Kidney (tissue), 14 donors: Measurements from ENCODE around the gene SNRPD2. TPM values are rescaled to one million over a fixed set of nuclear protein-coding genes. Genes with fewer than 3 reads are reported as not detected.
"Not testable (repeated sequence)": the region's sequence is repeated elsewhere in the genome, so short reads cannot be mapped to it uniquely, and the experiment has no call there.

Experiments
- DNase-seq, 5 donors: peaks; one replicate each; pipeline ENCODE4 v3.0.0-alpha.2; 2013 to 2020
- FAIRE-seq: peaks from 2 replicates; lab custom pipeline; 2012; peaks lifted over from hg19 to GRCh38; lab: Jason Lieb, UNC
- H3K27ac ChIP-seq, 2 donors: one replicate each; pipeline ENCODE4 v1.7.0; 2013; ENCODE audit warnings: low read depth in 2 of 2, low read length in 2 of 2, inconsistent platforms in 1 of 2
- H3K27me3 ChIP-seq: one replicate; pipeline ENCODE4 v1.7.1; 2013; ENCODE audit warnings: low read length, inconsistent platforms; ENCODE audit not compliant: control insufficient read depth, insufficient read depth
- H3K36me3 ChIP-seq, 3 donors: one replicate each; pipeline versions ENCODE4 v1.7.0 to v1.7.1; 2013; ENCODE audit warnings: low read length in 3 of 3, control low read depth in 1 of 3, inconsistent platforms in 1 of 3; ENCODE audit not compliant: insufficient read depth in 3 of 3, control insufficient read depth in 2 of 3
- H3K4me1 ChIP-seq, 3 donors: one replicate each; pipeline versions ENCODE4 v1.7.0 to v1.7.1; 2013; ENCODE audit warnings: low read length in 3 of 3, inconsistent platforms in 1 of 3, low read depth in 1 of 3; ENCODE audit not compliant: control insufficient read depth in 2 of 3, insufficient read depth in 2 of 3
- H3K4me3 ChIP-seq, 3 donors: one replicate each; pipeline versions ENCODE4 v1.7.0 to v1.8.1; 2013; ENCODE audit warnings: low read length in 3 of 3, control low read depth in 1 of 3, inconsistent platforms in 1 of 3
- H3K9ac ChIP-seq, 3 donors: one replicate each; pipeline versions ENCODE4 v1.7.0 to v1.7.1; 2013; ENCODE audit warnings: low read length in 3 of 3, control low read depth in 1 of 3, inconsistent platforms in 1 of 3
- H3K9me3 ChIP-seq, 3 donors: one replicate each; pipeline versions ENCODE4 v1.7.0 to v1.7.1; 2013; ENCODE audit warnings: low read length in 3 of 3, control low read depth in 1 of 3, inconsistent platforms in 1 of 3; ENCODE audit not compliant: control insufficient read depth in 2 of 3, insufficient read depth in 1 of 3
- intact Hi-C: fragments of 100-400 bp; cut with DNase I; formaldehyde crosslinking; loops from one replicate; pipeline ENCODE4 v1.11.1; 2022
- polyA plus RNA-seq: library from polyadenylated mRNA; stranded (reverse); fragments of 350-450 nt; fragmentation: Illumina TruSeq; extraction: RNeasy Lipid Tissue Mini Kit (QIAGEN cat#74804); gene quantifications from one replicate; pipeline ENCODE4 v1.2.3, GENCODE V29; 2014; ENCODE audit warnings: low read depth, low replicate concordance; ENCODE audit not compliant: insufficient read depth
- total RNA-seq: library from RNA; stranded (reverse); fragmentation: NEBNext Ultra II Directional; extraction: Animal tissue kit (Norgen Biotek cat#: 25700); gene quantifications from one replicate; pipeline ENCODE4 v1.2.1, GENCODE V29; 2021
- TF ChIP-seq, protein P1 (sequence below): IDR thresholded peaks from 3 replicates; pipeline ENCODE4 v1.5.1; 2012; ENCODE audit warnings: mild to moderate bottlenecking, moderate library complexity, borderline replicate concordance; ENCODE audit not compliant: insufficient read depth; ENCODE audit errors: extremely low read depth
- donor health status: control.
- donor health status: control.
- donor health status: control.
- donor health status: control.
- donor health status: control.
- donor health status: DM: yes; HTN: yes; CAD: no.
- donor health status: Normal renal cell carcinoma (clear cell type).

The SNRPD2 gene
- total and polyA plus RNA-seq, 2 donors from 2014 or later, result 252 to 358 TPM

DNA sequence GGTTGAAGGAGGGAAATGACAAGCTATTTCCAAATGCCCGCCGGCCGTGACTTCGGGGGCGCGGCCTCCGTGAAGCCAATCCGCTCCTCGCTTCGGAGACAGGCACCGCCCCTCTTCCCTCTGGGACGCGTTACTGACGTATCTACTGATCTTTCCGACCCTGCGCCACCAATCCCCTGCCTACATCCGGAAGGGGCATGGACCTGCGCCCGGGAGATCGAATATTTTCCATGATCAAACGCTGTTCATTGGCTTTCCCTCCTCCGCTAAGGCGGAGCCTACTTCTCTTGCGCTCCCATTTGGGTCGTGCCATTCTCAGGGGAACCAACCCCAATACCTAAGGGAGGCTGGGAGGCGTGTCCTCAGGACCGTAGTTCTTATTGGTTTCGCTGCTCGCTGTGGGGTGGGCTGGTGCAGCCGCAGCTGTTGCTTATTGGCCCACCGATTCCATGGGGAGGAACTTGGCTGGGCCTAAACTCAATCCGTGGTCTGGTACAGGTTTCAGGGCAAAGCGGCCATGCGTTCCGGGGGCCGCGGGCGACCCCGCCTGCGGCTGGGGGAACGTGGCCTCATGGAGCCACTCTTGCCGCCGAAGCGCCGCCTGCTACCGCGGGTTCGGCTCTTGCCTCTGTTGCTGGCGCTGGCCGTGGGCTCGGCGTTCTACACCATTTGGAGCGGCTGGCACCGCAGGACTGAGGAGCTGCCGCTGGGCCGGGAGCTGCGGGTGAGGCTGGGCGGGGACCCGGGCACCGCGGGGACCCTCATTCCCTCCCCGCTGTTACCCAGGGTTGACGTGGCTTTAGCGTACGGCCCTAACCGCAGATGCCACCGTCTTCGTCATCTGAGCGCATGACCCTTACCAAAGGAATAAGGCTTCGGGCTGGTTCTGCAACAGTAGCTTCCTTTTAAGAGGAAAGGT lies 693 bp upstream of the SNRPD2 start, which contains the start of gene QPCTL:
TSS of gene QPCTL (plus strand) at position 480 of the 919 bp plus-strand sequence. CDS start at position 518, 38 bp downstream.
- peak within 1 kb of the TSS; percentile 92 to 95 (median 93) for H3K4me3 ChIP-seq
- H3K4me1 ChIP-seq, result peaks cover 0 to 3% (median 3%) of the 10 kb centered on the region in 3 donors
- intact Hi-C loops, result no loop called here
- no peaks in the 10 kb centered on the region for H3K9me3 ChIP-seq
- TF ChIP-seq, protein P1, sequence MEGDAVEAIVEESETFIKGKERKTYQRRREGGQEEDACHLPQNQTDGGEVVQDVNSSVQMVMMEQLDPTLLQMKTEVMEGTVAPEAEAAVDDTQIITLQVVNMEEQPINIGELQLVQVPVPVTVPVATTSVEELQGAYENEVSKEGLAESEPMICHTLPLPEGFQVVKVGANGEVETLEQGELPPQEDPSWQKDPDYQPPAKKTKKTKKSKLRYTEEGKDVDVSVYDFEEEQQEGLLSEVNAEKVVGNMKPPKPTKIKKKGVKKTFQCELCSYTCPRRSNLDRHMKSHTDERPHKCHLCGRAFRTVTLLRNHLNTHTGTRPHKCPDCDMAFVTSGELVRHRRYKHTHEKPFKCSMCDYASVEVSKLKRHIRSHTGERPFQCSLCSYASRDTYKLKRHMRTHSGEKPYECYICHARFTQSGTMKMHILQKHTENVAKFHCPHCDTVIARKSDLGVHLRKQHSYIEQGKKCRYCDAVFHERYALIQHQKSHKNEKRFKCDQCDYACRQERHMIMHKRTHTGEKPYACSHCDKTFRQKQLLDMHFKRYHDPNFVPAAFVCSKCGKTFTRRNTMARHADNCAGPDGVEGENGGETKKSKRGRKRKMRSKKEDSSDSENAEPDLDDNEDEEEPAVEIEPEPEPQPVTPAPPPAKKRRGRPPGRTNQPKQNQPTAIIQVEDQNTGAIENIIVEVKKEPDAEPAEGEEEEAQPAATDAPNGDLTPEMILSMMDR, result no peak
- H3K27me3 ChIP-seq, result no peaks in the 10 kb centered on the region
- H3K27ac ChIP-seq, result peak within 1 kb of the TSS; percentile 90 to 96
- DNase-seq (peak; percentile 98 to 99 (median 99)), FAIRE-seq (peak; percentile 99)
- H3K36me3 ChIP-seq, result peaks cover 0 to 14% (median 10%) of the 10 kb centered on the region in 3 donors
- peak within 1 kb of the TSS; percentile 63 to 98 (median 92) for H3K9ac ChIP-seq

DNA sequence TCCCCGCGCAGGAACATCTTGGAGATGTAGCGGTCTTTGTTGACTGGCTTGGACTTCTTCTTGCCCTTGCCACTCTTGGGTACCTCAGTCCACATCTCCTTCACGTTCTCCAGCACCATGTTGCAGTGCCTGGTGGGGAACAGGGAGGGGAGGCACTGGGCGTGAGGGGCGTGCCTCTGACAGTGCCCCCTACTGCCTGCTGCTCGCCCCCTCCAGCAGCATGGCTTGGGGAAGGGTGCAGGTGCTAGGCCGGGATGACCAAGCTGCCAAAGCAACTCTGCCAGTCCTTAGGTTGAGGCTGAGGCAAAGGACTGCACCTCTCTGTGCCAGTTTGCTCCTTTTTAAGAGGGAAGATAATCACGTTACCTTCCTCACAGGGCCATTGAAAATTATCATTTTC lies 4.2 kb downstream of the SNRPD2 start:
- no peaks in the 10 kb centered on the region for H3K27me3 ChIP-seq
- TF ChIP-seq, protein P1, result no peak
- DNase-seq (no peak), FAIRE-seq (no peak)
- H3K36me3 ChIP-seq, result peaks cover 0 to 18% (median 16%) of the 10 kb centered on the region in 3 donors
- H3K9ac ChIP-seq, result no peak overlapping the region
- H3K4me1 ChIP-seq, result no peaks in the 10 kb centered on the region
- H3K4me3 ChIP-seq, result no peak overlapping the region
- no peak overlapping the region for H3K27ac ChIP-seq
- intact Hi-C loops, result no loop called here
- no peaks in the 10 kb centered on the region for H3K9me3 ChIP-seq

DNA sequence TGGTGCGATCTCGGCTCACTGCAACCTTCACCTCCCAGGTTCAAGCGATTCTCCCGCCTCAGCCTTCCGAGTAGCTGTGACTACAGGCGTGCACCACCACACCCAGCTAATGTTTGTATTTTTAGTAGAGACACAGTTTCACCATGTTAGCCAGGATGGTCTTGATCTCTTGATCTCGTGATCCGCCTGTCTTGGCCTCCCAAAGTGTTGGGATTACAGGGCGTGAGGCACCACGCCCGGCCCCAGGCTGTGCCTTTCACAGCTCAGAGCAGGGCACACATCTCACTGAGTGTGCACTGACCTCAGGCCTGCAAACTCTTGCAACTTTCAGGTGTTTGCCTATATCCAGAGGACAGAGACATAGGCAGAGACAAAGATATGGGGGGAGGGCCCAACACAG lies 6.7 kb downstream of the SNRPD2 start:
- H3K27ac ChIP-seq, FAIRE-seq, H3K9ac ChIP-seq, H3K4me1 ChIP-seq, H3K4me3 ChIP-seq, DNase-seq, intact Hi-C loops, H3K9me3 ChIP-seq, H3K27me3 ChIP-seq: not testable (repeated sequence)
- H3K36me3 ChIP-seq, result peaks cover 0 to 18% (median 16%) of the 10 kb centered on the region in 3 donors

DNA sequence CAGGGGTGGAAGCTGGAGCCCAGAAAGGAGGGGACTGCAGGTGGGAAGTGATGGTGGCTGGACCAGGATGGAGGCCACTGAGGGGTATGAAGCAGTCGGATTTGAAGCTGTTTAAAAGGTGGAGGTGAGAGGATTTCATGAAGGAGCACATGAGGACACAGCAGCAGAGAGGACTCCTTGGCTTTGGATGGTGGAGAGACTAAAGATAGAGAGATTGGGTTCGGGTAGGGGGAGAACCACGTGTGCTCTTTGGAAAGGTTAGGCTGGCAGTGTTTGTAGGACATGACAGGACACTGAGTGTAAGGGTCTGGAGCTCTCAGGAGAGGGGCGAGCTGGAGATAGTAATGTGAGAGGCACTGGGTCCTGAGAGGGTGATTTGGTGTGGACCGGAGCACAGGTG lies 8.8 kb downstream of the SNRPD2 start:
- H3K9me3 ChIP-seq, result no peaks in the 10 kb centered on the region
- DNase-seq (no peak), FAIRE-seq (no peak)
- H3K36me3 ChIP-seq, result peaks cover 0 to 13% (median 12%) of the 10 kb centered on the region in 3 donors
- no peak overlapping the region for H3K27ac ChIP-seq
- no peak overlapping the region for H3K4me3 ChIP-seq
- intact Hi-C loops, result no loop called here
- no peak overlapping the region for H3K9ac ChIP-seq
- TF ChIP-seq, protein P1, result no peak
- peaks cover 0 to 9% (median 2%) of the 10 kb centered on the region in 3 donors for H3K4me1 ChIP-seq
- H3K27me3 ChIP-seq, result no peaks in the 10 kb centered on the region
